Astrocyte (in vitro differentiated cells and primary cell): ENCODE results near the gene GAB2. TPM values are rescaled to one million over a fixed set of nuclear protein-coding genes. Genes with fewer than 3 reads are reported as not detected.

Source experiments
- DNase-seq: peaks from one replicate; pipeline ENCODE4 v3.0.0-alpha.2; 2010; ENCODE audit warnings: low read depth
- FAIRE-seq: peaks from 2 replicates; lab custom pipeline; 2011; peaks lifted over from hg19 to GRCh38; lab: Jason Lieb, UNC
- H2AFZ ChIP-seq: 2 replicates; pipeline ENCODE4 v1.6.0; 2012; ENCODE audit warnings: low read depth, low read length, inconsistent platforms
- H3K27ac ChIP-seq: 2 replicates; pipeline ENCODE4 v1.5.1; 2011; ENCODE audit warnings: low read depth, low read length, inconsistent platforms
- H3K27me3 ChIP-seq: 2 replicates; pipeline ENCODE4 v1.6.0; 2011; ENCODE audit warnings: low read length, inconsistent platforms; ENCODE audit not compliant: insufficient read depth
- H3K36me3 ChIP-seq: 2 replicates; pipeline ENCODE4 v1.5.1; 2011; ENCODE audit warnings: low read length, inconsistent platforms; ENCODE audit not compliant: insufficient read depth
- H3K4me1 ChIP-seq: 2 replicates; pipeline ENCODE4 v1.5.1; 2011; ENCODE audit warnings: low read length, inconsistent platforms; ENCODE audit not compliant: insufficient read depth
- H3K4me2 ChIP-seq: 2 replicates; pipeline ENCODE4 v1.6.0; 2012; ENCODE audit warnings: low read length, inconsistent platforms
- H3K4me3 ChIP-seq: 2 replicates; pipeline ENCODE4 v1.5.1; 2011; ENCODE audit warnings: low read depth, mild to moderate bottlenecking, low read length, inconsistent platforms; ENCODE audit not compliant: insufficient read depth
- H3K79me2 ChIP-seq: 2 replicates; pipeline ENCODE4 v1.6.0; 2012; ENCODE audit warnings: mild to moderate bottlenecking, low read length, inconsistent platforms; ENCODE audit not compliant: insufficient read depth
- H3K9ac ChIP-seq: 2 replicates; pipeline ENCODE4 v1.6.0; 2012; ENCODE audit warnings: mild to moderate bottlenecking, low read length, inconsistent platforms
- H3K9me3 ChIP-seq: 2 replicates; pipeline ENCODE4 v1.5.1; 2012; ENCODE audit warnings: low read depth, mild to moderate bottlenecking, low read length, inconsistent platforms; ENCODE audit not compliant: insufficient read depth
- H4K20me1 ChIP-seq: 2 replicates; pipeline ENCODE4 v1.6.0; 2012; ENCODE audit warnings: low read length, inconsistent platforms; ENCODE audit not compliant: insufficient read depth
- H3K27ac Mint-ChIP-seq: one replicate; pipeline ENCODE4 v1.8.0; 2021; ENCODE audit warnings: mild to moderate bottlenecking, mixed read lengths; ENCODE audit not compliant: unreplicated experiment
- H3K27me3 Mint-ChIP-seq: one replicate; pipeline ENCODE4 v1.8.0; 2021; ENCODE audit warnings: low read depth, mixed read lengths; ENCODE audit not compliant: unreplicated experiment
- H3K36me3 Mint-ChIP-seq: one replicate; pipeline ENCODE4 v1.8.0; 2021; ENCODE audit warnings: low read depth, mixed read lengths; ENCODE audit not compliant: unreplicated experiment
- H3K4me1 Mint-ChIP-seq: one replicate; pipeline ENCODE4 v1.8.0; 2021; ENCODE audit warnings: low read depth, mixed read lengths; ENCODE audit not compliant: unreplicated experiment
- H3K4me3 Mint-ChIP-seq: one replicate; pipeline ENCODE4 v1.8.0; 2021; ENCODE audit warnings: mild to moderate bottlenecking, moderate library complexity, mixed read lengths; ENCODE audit not compliant: unreplicated experiment
- H3K9me3 Mint-ChIP-seq: one replicate; pipeline ENCODE4 v1.8.0; 2021; ENCODE audit warnings: mild to moderate bottlenecking, mixed read lengths; ENCODE audit not compliant: unreplicated experiment
- EZH2 ChIP-seq: IDR thresholded peaks from 2 replicates; pipeline ENCODE4 v1.6.1; 2012; ENCODE audit warnings: mild to moderate bottlenecking, low read length, inconsistent platforms; ENCODE audit not compliant: insufficient read depth
- total RNA-seq: library from RNA; stranded (reverse); gene quantifications from 2 replicates; pipeline ENCODE4 v1.2.1, GENCODE V29; 2021
- TF ChIP-seq, protein P1 (sequence below): IDR thresholded peaks from 2 replicates; pipeline ENCODE4 v1.5.1; 2011; ENCODE audit warnings: low read depth, mild to moderate bottlenecking, inconsistent platforms, low read length, moderate library complexity; ENCODE audit not compliant: insufficient read depth

The GAB2 gene
- total RNA-seq, 1 donor from 2014 or later: 18.2 TPM

DNA sequence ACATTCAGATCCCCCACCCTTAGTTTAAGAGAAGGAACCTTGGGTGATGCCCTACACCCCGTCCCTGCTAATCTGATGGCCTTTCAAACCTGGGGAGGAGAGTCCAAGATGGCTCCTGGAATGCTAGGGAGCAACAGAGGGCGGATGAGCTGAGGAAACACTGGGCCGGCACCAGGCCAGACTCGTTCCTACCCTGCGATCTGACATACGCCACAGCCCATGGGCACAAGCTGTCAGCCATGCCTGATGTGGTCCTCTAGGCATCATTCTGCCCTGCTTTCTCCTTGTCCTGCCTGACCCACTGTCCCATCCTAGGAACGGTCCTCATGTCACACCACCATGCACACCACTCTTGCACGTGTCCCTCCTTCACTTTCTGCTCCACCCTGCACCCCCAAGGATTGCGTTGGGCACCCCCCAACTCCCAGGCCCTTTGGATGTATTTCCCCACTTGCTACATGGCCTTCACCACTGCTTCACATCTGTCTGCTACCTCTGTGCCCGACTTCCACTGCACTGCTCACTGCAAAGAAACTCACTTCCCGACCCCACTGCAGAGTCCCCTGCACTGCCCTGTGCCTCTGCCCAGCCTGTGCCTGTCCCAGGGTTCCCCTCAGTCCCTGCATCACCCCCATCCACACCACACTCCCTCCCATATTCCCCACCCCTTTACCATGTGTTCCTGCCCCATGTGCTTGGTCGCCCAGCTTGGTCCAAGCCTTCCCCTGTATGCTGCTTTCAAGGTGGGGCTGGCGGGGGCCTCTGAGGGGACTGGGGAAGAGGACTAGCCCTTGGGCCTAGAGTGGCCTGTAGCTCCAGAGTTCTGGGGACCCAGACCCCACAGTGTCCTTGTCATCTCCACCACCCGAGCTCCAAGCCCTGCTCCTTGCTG, 199.7 kb downstream of the GAB2 start:
- no peaks in the 10 kb centered on the region for H3K27me3 Mint-ChIP-seq
- no peak for FAIRE-seq
- Histone ChIP-seq H2AFZ (no peak overlapping the region), H3K27me3 (no peaks in the 10 kb centered on the region), H3K4me3 (no peak overlapping the region), H3K9me3 (no peaks in the 10 kb centered on the region), H4K20me1 (peaks cover 11% of the 10 kb centered on the region), H3K9ac (no peak overlapping the region), H3K4me1 (no peaks in the 10 kb centered on the region), H3K27ac (no peak overlapping the region), H3K79me2 (peaks cover 10% of the 10 kb centered on the region), H3K4me2 (no peak overlapping the region), H3K36me3 (peaks cover 4% of the 10 kb centered on the region)
- peaks cover 4% of the 10 kb centered on the region for H3K9me3 Mint-ChIP-seq
- DNase-seq: no peak
- TF ChIP-seq EZH2: no peak
- TF ChIP-seq, protein P1, sequence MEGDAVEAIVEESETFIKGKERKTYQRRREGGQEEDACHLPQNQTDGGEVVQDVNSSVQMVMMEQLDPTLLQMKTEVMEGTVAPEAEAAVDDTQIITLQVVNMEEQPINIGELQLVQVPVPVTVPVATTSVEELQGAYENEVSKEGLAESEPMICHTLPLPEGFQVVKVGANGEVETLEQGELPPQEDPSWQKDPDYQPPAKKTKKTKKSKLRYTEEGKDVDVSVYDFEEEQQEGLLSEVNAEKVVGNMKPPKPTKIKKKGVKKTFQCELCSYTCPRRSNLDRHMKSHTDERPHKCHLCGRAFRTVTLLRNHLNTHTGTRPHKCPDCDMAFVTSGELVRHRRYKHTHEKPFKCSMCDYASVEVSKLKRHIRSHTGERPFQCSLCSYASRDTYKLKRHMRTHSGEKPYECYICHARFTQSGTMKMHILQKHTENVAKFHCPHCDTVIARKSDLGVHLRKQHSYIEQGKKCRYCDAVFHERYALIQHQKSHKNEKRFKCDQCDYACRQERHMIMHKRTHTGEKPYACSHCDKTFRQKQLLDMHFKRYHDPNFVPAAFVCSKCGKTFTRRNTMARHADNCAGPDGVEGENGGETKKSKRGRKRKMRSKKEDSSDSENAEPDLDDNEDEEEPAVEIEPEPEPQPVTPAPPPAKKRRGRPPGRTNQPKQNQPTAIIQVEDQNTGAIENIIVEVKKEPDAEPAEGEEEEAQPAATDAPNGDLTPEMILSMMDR: no peak
- peaks cover 4% of the 10 kb centered on the region for H3K4me1 Mint-ChIP-seq
- H3K27ac Mint-ChIP-seq: peak overlapping the region; percentile 6
- peaks cover 37% of the 10 kb centered on the region for H3K36me3 Mint-ChIP-seq
- H3K4me3 Mint-ChIP-seq: peak overlapping the region; percentile 54

DNA sequence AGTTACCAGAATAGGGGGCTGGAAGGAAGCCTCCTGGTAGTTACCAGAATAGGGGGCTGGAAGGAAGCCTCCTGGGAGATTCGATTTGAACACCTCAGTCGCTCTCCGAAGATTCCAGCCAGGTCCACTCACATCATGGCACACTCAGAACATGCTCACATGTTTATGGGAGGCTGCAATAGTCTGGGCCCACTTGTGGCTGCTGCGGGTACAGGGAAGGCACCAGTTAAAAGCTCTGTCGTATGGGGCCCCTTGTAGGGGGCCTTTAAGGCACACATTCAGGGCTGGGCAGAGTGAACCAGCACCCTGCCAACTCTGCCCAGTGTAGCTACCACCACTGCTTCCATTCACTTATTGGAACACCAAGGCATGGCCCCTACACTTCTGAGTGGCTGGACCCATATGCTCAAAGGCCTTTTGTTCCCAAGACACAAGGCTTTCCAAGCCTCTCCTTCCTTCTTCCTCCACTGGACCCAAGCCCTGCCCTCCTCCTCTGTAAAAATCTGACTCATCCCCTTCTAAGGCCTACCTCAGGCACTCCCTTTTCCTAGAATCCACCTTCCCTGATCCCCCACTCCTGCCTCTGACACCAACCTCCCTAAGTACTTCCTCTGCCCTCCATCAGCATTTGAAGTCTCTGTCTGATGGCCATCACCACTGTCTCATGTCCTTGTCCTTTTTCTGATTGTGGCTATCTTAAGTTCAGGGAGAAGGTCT, 200.9 kb downstream of the GAB2 start:
- H3K36me3 Mint-ChIP-seq: peaks cover 38% of the 10 kb centered on the region
- DNase-seq (no peak), FAIRE-seq (no peak)
- no peaks in the 10 kb centered on the region for H3K27me3 Mint-ChIP-seq
- no peak overlapping the region for H3K27ac Mint-ChIP-seq
- H3K27me3 ChIP-seq: no peaks in the 10 kb centered on the region
- H3K9me3 ChIP-seq: no peaks in the 10 kb centered on the region
- TF ChIP-seq EZH2: no peak
- TF ChIP-seq, protein P1: no peak
- H3K9me3 Mint-ChIP-seq: peaks cover 4% of the 10 kb centered on the region
- H3K4me3 Mint-ChIP-seq: no peak overlapping the region
- H3K4me3 ChIP-seq: no peak overlapping the region
- peaks cover 21% of the 10 kb centered on the region for H4K20me1 ChIP-seq
- no peak overlapping the region for H3K9ac ChIP-seq
- peaks cover 17% of the 10 kb centered on the region for H3K79me2 ChIP-seq
- peaks cover 4% of the 10 kb centered on the region for H3K36me3 ChIP-seq
- H3K4me2 ChIP-seq: no peak overlapping the region
- peaks cover 9% of the 10 kb centered on the region for H3K4me1 Mint-ChIP-seq
- no peak overlapping the region for H3K27ac ChIP-seq
- no peaks in the 10 kb centered on the region for H3K4me1 ChIP-seq
- H2AFZ ChIP-seq: no peak overlapping the region
